CD4-positive, alpha-beta T cell treated with Interleukin-15 for 1 hour (primary cell): ENCODE data around the gene LRRC17.

ENCODE experiments used
- DNase-seq: peaks from one replicate; pipeline ENCODE4 v3.0.0-alpha.2; 2020

LRRC17 gene

DNA sequence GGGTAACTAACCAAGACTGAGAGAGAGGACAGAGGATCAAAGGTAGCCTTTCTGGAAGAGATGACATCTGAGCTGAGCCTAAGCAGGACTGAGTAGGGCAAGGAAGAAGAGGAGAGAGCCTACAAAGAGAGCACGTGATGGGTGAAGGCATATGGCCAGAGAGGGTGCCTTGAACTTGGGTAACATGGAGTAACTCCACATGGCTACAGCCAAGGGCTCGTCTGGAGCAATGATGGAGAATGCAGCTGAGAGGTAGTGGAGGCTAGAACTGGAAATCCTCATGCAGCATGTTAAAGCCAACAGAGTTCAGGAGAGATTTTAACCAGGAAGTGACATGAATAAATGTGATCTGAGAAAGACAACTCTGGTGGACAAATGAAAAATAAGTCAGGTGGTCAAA, 77.8 kb downstream of the LRRC17 start:
- no peak for DNase-seq

DNA sequence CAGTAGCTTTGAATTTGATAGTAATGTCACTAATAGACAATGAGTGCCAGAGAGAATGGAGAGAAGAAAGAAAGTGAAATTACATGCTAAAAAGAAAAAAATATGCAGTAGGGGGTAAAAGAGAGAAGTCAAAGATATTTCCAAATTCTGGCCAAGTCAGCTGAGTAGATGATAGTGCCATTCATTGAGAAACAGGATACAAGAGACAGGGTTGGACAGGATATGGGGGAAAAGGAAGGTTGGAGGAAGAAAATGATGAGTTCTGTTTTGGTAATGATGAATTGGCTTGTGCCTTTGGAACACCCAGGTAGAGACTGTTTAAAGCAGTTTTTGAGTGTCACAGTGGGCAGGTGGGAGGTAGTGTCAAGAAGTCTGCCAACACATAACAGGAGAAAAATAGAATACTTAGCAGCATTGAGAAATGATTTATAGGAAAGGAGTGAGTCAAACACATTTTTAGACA, 78.3 kb downstream of the LRRC17 start:
- no peak for DNase-seq

DNA sequence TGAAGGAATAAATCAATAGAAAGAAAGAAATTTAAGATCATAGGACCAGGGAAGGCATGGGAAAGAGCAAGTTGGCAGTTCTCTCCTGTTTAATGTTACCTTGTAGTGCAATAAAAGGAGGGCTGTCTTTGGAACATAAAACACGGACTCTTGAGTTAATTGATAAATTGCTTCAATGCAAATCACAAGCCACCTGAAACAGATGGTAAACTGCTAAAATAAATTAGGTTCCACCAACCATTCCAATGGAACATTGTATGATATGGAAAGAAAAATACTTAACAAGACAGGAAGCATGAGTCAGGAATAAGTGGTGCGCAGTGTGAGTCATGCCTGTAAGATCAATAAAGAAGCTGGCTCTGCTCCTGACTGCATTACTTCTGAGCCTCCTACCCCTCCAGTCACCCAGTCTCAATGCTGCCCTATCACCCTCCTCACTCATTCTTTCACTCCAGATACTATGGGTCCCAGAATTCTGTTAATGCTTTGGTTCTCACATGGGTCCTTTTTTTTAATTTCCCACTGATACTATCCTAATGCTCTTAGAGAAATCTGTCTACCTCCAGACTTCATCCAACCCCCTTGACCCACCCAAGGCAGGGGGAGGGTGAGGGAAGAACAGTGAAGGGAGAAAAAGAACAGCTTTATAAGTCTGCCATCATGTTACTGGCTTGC, 78.9 kb downstream of the LRRC17 start:
- no peak for DNase-seq

DNA sequence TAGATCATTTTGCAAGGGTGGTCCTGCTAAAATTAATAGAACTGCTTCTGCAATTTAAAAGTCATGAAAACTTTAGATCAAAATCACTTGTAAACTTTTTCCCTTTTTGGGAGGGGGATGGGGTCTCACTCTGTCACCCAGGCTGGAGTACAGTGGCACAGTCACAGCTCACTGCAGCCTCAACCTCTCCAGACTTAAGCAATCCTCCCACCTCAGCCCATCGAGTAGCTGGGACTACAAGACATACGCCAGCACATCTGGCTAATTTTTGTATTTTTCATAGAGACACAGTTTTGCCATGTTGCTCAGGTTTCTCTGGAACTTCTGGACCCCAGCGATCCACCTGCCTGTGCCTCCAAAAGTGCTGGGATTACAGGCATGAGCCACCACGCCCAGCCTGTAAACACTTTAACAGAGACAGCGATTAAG, 79.7 kb downstream of the LRRC17 start:
- no peak for DNase-seq

DNA sequence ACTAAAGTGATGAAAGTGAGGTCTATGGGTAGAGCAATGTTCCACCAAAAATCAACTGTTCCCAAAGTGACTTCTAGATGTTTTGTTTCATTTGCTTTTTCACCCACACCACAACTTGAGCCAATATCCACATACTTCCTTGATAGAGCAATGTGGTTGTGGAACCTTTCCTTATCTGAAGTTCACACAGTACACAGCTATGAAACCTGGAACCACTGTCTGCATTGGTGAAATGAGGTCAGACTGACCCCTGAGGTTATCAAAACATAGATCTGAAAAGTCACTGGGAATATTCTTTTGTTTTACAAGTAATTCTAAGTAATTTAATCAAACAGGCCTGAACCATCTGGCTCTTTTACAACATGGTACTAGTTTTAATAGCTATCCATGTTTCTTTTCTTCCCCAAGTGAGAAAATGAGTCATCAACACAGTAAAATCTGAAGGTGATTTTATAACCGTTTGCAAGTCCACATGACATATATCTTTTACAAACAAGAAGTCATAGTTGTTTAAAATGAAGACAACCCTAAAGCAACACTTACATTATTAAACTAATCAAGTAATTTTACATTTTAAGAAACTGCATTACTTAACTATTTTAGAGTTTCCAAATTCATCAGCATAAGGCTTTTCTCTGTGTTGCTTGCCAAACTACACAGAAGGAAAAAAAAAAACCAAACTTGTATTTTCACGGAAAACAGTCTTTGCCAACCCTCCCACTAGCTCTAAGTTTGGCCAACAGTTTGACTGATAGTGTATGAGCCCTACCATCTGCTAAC, 80.3 kb downstream of the LRRC17 start:
- no peak for DNase-seq

DNA sequence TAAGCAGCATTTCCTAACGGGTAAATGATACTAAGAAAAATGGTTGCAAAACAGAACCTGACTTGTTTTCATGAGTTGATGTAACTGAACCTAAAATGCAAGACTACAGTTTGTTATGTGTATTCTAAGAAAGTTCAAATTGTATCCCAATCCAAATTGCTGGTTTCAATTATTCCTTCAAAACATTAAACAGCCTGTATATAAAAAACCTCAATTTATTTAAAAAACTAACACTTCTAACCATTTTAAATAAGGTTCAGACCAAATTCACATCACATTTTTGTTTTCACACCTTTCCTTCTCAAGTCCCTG, 80.9 kb downstream of the LRRC17 start:
- no peak for DNase-seq

DNA sequence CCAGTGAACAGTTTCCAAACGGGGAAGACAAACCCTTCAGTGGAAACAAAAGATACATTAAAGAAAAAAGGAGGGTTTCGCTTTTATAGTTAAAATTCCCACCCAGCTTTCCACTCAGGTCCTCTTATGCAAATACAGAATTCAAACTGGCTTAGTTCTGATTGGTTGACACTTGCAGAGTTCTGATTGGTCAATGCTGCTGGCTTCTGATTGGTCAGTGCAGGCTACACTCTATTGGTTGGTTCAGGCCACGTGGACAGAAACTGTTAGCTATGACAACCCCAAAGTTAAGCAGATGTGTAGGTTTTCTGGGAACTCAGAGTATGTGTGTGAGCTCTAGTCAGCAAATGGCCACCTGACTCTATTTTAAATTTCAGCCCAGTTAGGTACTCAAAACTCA, 81.8 kb downstream of the LRRC17 start:
- no peak for DNase-seq
